ENCODE data around the gene PRKCI.

- TF ChIP-seq EZH2 (IDR thresholded peaks at IDR 0.05; ENCODE audit: low read length, unreplicated experiment) (no peak), EZH2phosphoT487 (IDR thresholded peaks at IDR 0.05; ENCODE audit: borderline replicate concordance, low read length) (no peak)
- TF ChIP-seq, protein P1, sequence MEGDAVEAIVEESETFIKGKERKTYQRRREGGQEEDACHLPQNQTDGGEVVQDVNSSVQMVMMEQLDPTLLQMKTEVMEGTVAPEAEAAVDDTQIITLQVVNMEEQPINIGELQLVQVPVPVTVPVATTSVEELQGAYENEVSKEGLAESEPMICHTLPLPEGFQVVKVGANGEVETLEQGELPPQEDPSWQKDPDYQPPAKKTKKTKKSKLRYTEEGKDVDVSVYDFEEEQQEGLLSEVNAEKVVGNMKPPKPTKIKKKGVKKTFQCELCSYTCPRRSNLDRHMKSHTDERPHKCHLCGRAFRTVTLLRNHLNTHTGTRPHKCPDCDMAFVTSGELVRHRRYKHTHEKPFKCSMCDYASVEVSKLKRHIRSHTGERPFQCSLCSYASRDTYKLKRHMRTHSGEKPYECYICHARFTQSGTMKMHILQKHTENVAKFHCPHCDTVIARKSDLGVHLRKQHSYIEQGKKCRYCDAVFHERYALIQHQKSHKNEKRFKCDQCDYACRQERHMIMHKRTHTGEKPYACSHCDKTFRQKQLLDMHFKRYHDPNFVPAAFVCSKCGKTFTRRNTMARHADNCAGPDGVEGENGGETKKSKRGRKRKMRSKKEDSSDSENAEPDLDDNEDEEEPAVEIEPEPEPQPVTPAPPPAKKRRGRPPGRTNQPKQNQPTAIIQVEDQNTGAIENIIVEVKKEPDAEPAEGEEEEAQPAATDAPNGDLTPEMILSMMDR (conservative IDR thresholded peaks at IDR 0.05; ENCODE audit: low read depth, low read length): no peak
Measured at GRCh38 chr3:170270282-170270881, 48.2 kb downstream of the PRKCI start.
